Effector CD8-positive, alpha-beta T cell (primary cell): ENCODE data around the gene AKAP14.
"Not testable (repeated sequence)": the region's sequence is repeated elsewhere in the genome, so short reads cannot be mapped to it uniquely, and the experiment has no call there.

ENCODE experiments used
- DNase-seq: peaks from one replicate; lab custom pipeline; 2025; lab: John Stamatoyannopoulos, UW

Gene AKAP14

GRCh38 chrX:119922391-119922790 lies 26.7 kb downstream of the AKAP14 start:
- not testable (repeated sequence) for DNase-seq

DNA sequence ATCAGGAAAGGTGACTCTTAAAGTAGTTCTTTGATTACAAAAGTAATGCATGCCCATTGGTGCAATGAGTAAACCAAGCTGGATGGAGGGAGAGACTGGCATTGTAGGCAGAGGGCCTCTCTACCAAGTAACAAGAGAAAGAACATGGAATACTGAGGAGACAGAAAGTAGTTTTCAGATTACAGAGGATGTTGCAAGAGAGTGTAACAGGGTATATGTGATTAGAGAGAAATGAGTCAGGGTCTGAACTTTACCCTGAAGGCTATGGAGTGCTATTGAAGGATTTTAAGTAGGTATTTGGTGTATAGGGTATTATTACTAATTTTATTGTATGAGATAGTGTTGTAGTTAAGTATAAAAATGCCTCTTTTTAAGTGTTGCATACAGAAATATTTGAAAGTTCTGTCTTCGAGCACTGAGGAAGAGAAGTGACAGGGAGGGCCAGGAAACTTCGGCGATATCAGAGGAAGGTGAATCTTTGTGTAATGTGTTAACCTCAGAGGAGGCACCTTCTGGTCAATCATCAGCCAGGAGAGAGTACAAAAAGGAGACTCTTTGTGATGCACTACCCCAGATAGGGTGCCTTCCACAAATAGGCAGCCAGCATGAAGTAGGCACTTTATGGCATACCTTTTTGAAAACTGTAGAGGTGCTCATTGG lies 39.7 kb downstream of the AKAP14 start:
- DNase-seq, result no peak

GRCh38 chrX:119941336-119941735 lies 45.6 kb downstream of the AKAP14 start:
- no peak for DNase-seq

DNA sequence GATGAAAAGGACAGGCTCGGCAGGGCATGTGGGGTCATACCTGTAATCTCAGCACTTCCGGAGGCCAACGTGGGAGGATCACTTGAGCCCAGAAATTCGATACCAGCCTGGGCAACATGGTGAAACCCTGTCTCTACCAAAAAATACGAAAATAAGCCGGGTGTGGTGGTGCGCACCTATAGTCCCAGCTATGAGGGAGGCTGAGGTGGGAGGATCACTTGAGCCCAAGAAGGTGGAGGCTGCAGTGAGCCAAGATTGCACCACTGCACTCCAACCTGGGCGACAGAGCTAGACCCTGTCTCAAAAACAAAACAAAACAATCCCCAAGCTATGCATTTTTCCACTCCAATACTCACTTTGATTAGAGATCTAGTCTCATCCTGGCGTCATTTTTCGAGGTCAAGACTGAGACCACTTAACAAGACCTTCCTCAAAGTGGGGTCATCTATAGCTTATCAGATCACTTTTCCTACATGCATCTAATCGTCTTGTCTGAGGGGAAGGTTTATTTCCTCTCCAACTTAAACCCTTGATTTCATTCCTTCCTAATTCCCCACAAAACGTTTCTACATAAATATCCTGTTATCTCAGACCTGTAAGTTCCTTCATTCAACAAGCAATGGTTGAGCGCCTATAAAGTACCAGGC lies 46.6 kb downstream of the AKAP14 start:
- DNase-seq, result no peak

DNA sequence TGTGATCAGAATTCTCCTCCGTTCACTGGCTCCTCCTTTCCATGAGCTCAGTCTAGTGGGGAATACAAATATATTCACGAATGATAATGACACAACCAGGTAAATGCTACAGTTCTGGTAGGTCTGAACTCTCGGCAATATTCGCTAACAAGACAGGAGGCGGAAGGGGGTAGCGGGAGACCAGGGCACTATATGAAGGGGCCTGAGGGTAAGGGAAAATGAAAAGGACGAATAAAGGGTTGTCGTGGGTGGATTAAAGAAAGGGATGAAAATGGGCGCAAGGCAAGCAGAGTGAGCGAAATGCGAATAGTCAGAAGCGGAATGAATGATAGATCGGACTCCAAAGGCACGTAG lies 47.1 kb downstream of the AKAP14 start:
- no peak for DNase-seq

GRCh38 chrX:119943185-119943988 lies 47.7 kb downstream of the AKAP14 start, which contains the start of gene NKAP:
TSS of gene NKAP (minus strand) at chrX:119943751. CDS start at chrX:119943605, 146 bp downstream.
- peak; percentile 64 for DNase-seq

DNA sequence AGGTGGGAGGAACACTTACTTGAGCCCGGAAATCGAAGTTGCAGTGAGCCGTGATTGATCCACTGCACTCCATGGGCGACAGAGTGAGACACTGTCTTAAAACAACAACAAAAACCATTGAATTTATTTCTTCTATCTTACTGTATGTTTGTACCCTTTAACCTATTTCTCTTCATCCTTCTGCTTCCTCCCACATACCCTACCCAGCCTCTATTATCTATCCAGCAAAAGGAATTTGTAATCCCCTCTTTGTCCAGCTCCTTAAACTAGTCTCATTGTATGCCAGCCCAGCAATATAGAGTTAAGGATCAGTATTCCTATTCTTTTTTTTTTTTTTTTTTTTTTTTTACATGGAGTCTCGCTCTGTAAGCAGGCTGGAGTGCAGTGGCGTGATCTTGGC lies 49.8 kb downstream of the AKAP14 start:
- no peak for DNase-seq

GRCh38 chrX:119948381-119948780 lies 52.7 kb downstream of the AKAP14 start:
- no peak for DNase-seq

- DNase-seq, result no peak
Measured at GRCh38 chrX:119954374-119954773, 58.7 kb downstream of the AKAP14 start.

- DNase-seq, result peak; percentile 33
Measured at GRCh38 chrX:119955807-119956570, 60.3 kb downstream of the AKAP14 start.

- no peak for DNase-seq
Measured at GRCh38 chrX:119960625-119961024, 64.9 kb downstream of the AKAP14 start.

GRCh38 chrX:119966837-119967236 lies 71.1 kb downstream of the AKAP14 start:
- not testable (repeated sequence) for DNase-seq
